ENCODE results near the gene CTSD.

Gene CTSD

GRCh38 chr11:1763336-1763795 lies 361 bp downstream of the CTSD start:
- Histone ChIP-seq H4K5ac (ENCODE audit: low read length) (no peak overlapping the region), H3K9ac (ENCODE audit: low read length) (peak overlapping the region; percentile 86), H3K4ac (ENCODE audit: low read depth, low read length) (peak overlapping the region; percentile 64), H3K56ac (ENCODE audit: low read length) (peak overlapping the region; percentile 91), H3K36me3 (ENCODE audit: control insufficient read depth, insufficient read depth, low read length) (no peaks in the 10 kb centered on the region), H3K23ac (ENCODE audit: low read length) (no peak overlapping the region), H3K27ac (ENCODE audit: low read depth, low read length) (no peak overlapping the region), H3K79me1 (ENCODE audit: low read length) (peaks cover 4% of the 10 kb centered on the region), H3K4me1 (ENCODE audit: control insufficient read depth, low read depth, low read length) (peaks cover 2% of the 10 kb centered on the region), H2BK120ac (ENCODE audit: low read depth, low read length) (no peak overlapping the region), H2BK15ac (replicated peaks; ENCODE audit: low read depth) (no peak overlapping the region), H3K79me2 (ENCODE audit: control insufficient read depth, insufficient read depth, low read length) (peaks cover 2% of the 10 kb centered on the region), H3K18ac (ENCODE audit: low read length) (peak overlapping the region; percentile 80), H2AK5ac (ENCODE audit: low read length) (no peak overlapping the region), H2BK5ac (ENCODE audit: low read length) (no peak overlapping the region), H3K4me2 (ENCODE audit: low read length) (peak overlapping the region; percentile 52), H4K8ac (ENCODE audit: low read depth, low read length) (no peak overlapping the region), H3K27me3 (ENCODE audit: insufficient read depth, low read length, poor library complexity) (no peaks in the 10 kb centered on the region), H3K4me3 (ENCODE audit: low read length) (peak overlapping the region; percentile 71)
- no CpG with 5 or more reads among the region's 32 CpGs for WGBS (ENCODE audit: extremely low coverage, insufficient coverage, low lambda C conversion rate)
- DNase-seq: no peak

DNA sequence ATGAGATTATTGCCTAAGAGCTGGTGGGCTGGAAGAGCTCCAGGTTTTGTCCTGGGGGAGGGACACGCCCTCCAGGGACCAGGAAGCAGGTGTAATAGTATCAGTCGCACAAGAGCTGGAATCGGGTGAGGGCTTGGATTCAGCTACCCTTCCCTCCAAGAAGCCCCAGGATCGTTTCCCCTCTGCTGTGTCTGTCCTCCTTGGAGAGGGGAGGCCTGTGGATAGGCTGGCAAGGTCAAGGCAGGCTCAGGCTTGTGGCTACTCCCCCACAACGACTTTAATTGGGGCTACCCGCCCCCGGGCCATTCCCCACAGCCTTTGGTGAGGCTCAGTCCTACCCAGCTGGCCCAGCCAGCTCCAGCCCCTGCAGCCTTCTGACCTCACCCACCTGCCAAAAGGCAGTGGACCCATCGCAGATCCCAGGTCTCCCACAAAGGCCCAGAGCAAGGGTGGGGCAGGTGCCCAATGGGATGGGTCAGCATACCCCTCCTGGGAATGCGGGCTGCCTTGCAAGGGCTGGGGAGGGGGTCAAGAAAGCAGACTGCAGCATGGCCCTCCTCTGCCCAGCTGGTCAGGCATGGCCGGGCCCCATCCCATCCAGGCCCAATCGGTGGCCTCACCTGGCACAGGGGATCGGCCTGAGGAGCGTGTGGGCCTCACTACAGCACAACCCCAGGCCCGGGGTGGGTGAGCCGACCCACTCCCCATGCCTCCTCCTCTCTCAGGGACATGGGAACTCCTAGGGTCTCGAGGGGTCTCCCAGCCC lies 1.0 kb downstream of the CTSD start:
- no peak overlapping the region for H3K4ac ChIP-seq (ENCODE audit: low read depth, low read length)
- H3K79me2 ChIP-seq (ENCODE audit: control insufficient read depth, insufficient read depth, low read length): peaks cover 2% of the 10 kb centered on the region
- DNase-seq: no peak
- peak overlapping the region; percentile 91 for H3K56ac ChIP-seq (ENCODE audit: low read length)
- no peak overlapping the region for H2AK5ac ChIP-seq (ENCODE audit: low read length)
- H2BK120ac ChIP-seq (ENCODE audit: low read depth, low read length): no peak overlapping the region
- peak overlapping the region; percentile 86 for H3K9ac ChIP-seq (ENCODE audit: low read length)
- peak overlapping the region; percentile 71 for H3K4me3 ChIP-seq (ENCODE audit: low read length)
- no peak overlapping the region for H4K8ac ChIP-seq (ENCODE audit: low read depth, low read length)
- no peak overlapping the region for H3K27ac ChIP-seq (ENCODE audit: low read depth, low read length)
- H3K4me1 ChIP-seq (ENCODE audit: control insufficient read depth, low read depth, low read length): peaks cover 2% of the 10 kb centered on the region
- no peak overlapping the region for H2BK15ac ChIP-seq (replicated peaks; ENCODE audit: low read depth)
- H2BK5ac ChIP-seq (ENCODE audit: low read length): no peak overlapping the region
- H3K4me2 ChIP-seq (ENCODE audit: low read length): peak overlapping the region; percentile 52
- H3K36me3 ChIP-seq (ENCODE audit: control insufficient read depth, insufficient read depth, low read length): no peaks in the 10 kb centered on the region
- WGBS (ENCODE audit: extremely low coverage, insufficient coverage, low lambda C conversion rate): no CpG with 5 or more reads among the region's 16 CpGs
- no peak overlapping the region for H3K18ac ChIP-seq (ENCODE audit: low read length)
- H3K79me1 ChIP-seq (ENCODE audit: low read length): peaks cover 4% of the 10 kb centered on the region
- H3K27me3 ChIP-seq (ENCODE audit: insufficient read depth, low read length, poor library complexity): no peaks in the 10 kb centered on the region
- no peak overlapping the region for H4K5ac ChIP-seq (ENCODE audit: low read length)
- peak overlapping the region; percentile 45 for H3K23ac ChIP-seq (ENCODE audit: low read length)

GRCh38 chr11:1761857-1762536 lies 1.7 kb downstream of the CTSD start:
- Histone ChIP-seq H3K4me2 (ENCODE audit: low read length) (no peak overlapping the region), H3K4ac (ENCODE audit: low read depth, low read length) (no peak overlapping the region), H3K79me1 (ENCODE audit: low read length) (peaks cover 4% of the 10 kb centered on the region), H2BK5ac (ENCODE audit: low read length) (no peak overlapping the region), H3K23ac (ENCODE audit: low read length) (no peak overlapping the region), H3K56ac (ENCODE audit: low read length) (no peak overlapping the region), H4K5ac (ENCODE audit: low read length) (no peak overlapping the region), H3K27ac (ENCODE audit: low read depth, low read length) (no peak overlapping the region), H2AK5ac (ENCODE audit: low read length) (no peak overlapping the region), H2BK15ac (replicated peaks; ENCODE audit: low read depth) (no peak overlapping the region), H3K18ac (ENCODE audit: low read length) (no peak overlapping the region), H3K36me3 (ENCODE audit: control insufficient read depth, insufficient read depth, low read length) (no peaks in the 10 kb centered on the region), H3K79me2 (ENCODE audit: control insufficient read depth, insufficient read depth, low read length) (peaks cover 2% of the 10 kb centered on the region), H3K4me1 (ENCODE audit: control insufficient read depth, low read depth, low read length) (peaks cover 2% of the 10 kb centered on the region), H2BK120ac (ENCODE audit: low read depth, low read length) (no peak overlapping the region), H3K4me3 (ENCODE audit: low read length) (no peak overlapping the region), H4K8ac (ENCODE audit: low read depth, low read length) (no peak overlapping the region), H3K9ac (ENCODE audit: low read length) (no peak overlapping the region), H3K27me3 (ENCODE audit: insufficient read depth, low read length, poor library complexity) (no peaks in the 10 kb centered on the region)
- DNase-seq: no peak
- no CpG with 5 or more reads among the region's 12 CpGs for WGBS (ENCODE audit: extremely low coverage, insufficient coverage, low lambda C conversion rate)

- H3K27me3 ChIP-seq (ENCODE audit: insufficient read depth, low read length, poor library complexity): no peaks in the 10 kb centered on the region
- H3K36me3 ChIP-seq (ENCODE audit: control insufficient read depth, insufficient read depth, low read length): no peaks in the 10 kb centered on the region
- no peak overlapping the region for H2BK15ac ChIP-seq (replicated peaks; ENCODE audit: low read depth)
- peaks cover 4% of the 10 kb centered on the region for H3K79me1 ChIP-seq (ENCODE audit: low read length)
- no peak overlapping the region for H2AK5ac ChIP-seq (ENCODE audit: low read length)
- H4K5ac ChIP-seq (ENCODE audit: low read length): no peak overlapping the region
- no peak overlapping the region for H3K4me2 ChIP-seq (ENCODE audit: low read length)
- no peak overlapping the region for H3K4me3 ChIP-seq (ENCODE audit: low read length)
- H2BK120ac ChIP-seq (ENCODE audit: low read depth, low read length): no peak overlapping the region
- no peak overlapping the region for H3K18ac ChIP-seq (ENCODE audit: low read length)
- WGBS (ENCODE audit: extremely low coverage, insufficient coverage, low lambda C conversion rate): no CpG with 5 or more reads among the region's 28 CpGs
- H3K23ac ChIP-seq (ENCODE audit: low read length): no peak overlapping the region
- no peak overlapping the region for H4K8ac ChIP-seq (ENCODE audit: low read depth, low read length)
- H3K27ac ChIP-seq (ENCODE audit: low read depth, low read length): no peak overlapping the region
- no peak overlapping the region for H3K4ac ChIP-seq (ENCODE audit: low read depth, low read length)
- H3K56ac ChIP-seq (ENCODE audit: low read length): no peak overlapping the region
- no peak for DNase-seq
- peaks cover 2% of the 10 kb centered on the region for H3K79me2 ChIP-seq (ENCODE audit: control insufficient read depth, insufficient read depth, low read length)
- no peak overlapping the region for H3K9ac ChIP-seq (ENCODE audit: low read length)
- H2BK5ac ChIP-seq (ENCODE audit: low read length): no peak overlapping the region
- H3K4me1 ChIP-seq (ENCODE audit: control insufficient read depth, low read depth, low read length): peaks cover 2% of the 10 kb centered on the region
Measured at GRCh38 chr11:1761110-1761856, 2.4 kb downstream of the CTSD start.

DNA sequence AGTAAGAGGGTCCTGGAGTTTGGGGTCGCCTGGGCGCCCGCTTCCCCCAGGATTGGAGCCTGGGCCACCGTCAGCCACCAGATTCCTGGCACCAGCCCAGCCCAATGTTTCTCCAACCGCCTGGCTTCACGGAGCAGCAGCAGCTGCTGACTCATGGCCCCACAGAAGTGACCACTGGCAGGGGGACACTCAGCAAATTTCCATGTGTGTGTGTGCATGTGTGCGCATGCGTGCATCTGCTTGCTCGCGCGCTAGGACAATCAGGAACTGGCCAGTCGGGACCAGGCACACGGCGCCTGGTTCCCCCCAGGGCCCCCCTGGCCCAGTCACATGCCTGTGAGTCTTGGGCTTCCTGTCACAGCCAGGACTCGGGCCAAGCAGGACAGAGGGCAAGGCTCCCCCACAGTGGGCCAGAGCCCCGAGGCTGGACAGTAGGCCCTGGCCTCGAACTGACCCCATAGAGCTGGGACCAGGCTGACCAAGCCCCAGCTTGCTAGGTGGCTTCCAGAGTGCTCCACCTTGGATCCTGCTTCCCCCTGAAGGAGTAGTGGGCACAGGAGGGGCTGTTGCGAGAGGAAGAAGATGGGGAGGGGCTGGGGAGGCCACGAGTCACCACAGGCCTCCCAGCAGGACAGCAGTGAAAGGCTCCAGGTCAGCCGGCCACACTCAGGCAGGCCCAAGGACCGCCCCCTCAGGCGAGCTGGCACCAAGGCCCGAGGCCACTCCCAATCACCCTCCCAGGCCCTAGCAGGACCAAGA lies 3.2 kb downstream of the CTSD start:
- H3K27ac ChIP-seq (ENCODE audit: low read depth, low read length): no peak overlapping the region
- WGBS (ENCODE audit: extremely low coverage, insufficient coverage, low lambda C conversion rate): no CpG with 5 or more reads among the region's 23 CpGs
- no peak overlapping the region for H3K18ac ChIP-seq (ENCODE audit: low read length)
- no peak overlapping the region for H4K5ac ChIP-seq (ENCODE audit: low read length)
- no peak for DNase-seq
- H3K79me1 ChIP-seq (ENCODE audit: low read length): peaks cover 4% of the 10 kb centered on the region
- no peaks in the 10 kb centered on the region for H3K27me3 ChIP-seq (ENCODE audit: insufficient read depth, low read length, poor library complexity)
- H2BK120ac ChIP-seq (ENCODE audit: low read depth, low read length): no peak overlapping the region
- no peak overlapping the region for H3K4me2 ChIP-seq (ENCODE audit: low read length)
- no peak overlapping the region for H2BK5ac ChIP-seq (ENCODE audit: low read length)
- H3K36me3 ChIP-seq (ENCODE audit: control insufficient read depth, insufficient read depth, low read length): no peaks in the 10 kb centered on the region
- H3K9ac ChIP-seq (ENCODE audit: low read length): no peak overlapping the region
- H3K23ac ChIP-seq (ENCODE audit: low read length): no peak overlapping the region
- H4K8ac ChIP-seq (ENCODE audit: low read depth, low read length): no peak overlapping the region
- peaks cover 2% of the 10 kb centered on the region for H3K4me1 ChIP-seq (ENCODE audit: control insufficient read depth, low read depth, low read length)
- H2BK15ac ChIP-seq (replicated peaks; ENCODE audit: low read depth): no peak overlapping the region
- H3K79me2 ChIP-seq (ENCODE audit: control insufficient read depth, insufficient read depth, low read length): peaks cover 2% of the 10 kb centered on the region
- no peak overlapping the region for H3K4me3 ChIP-seq (ENCODE audit: low read length)
- H3K56ac ChIP-seq (ENCODE audit: low read length): no peak overlapping the region
- no peak overlapping the region for H3K4ac ChIP-seq (ENCODE audit: low read depth, low read length)
- H2AK5ac ChIP-seq (ENCODE audit: low read length): no peak overlapping the region

Data from mesendoderm (in vitro differentiated cells).